Measurements from ENCODE around the gene ZSCAN18. TPM values are rescaled to one million over a fixed set of nuclear protein-coding genes. Genes with fewer than 3 reads are reported as not detected.

The ZSCAN18 gene
- total and polyA plus RNA-seq, 2 donors (not counting 3 experiments of a cell fraction or from before 2014, with no cell fraction given), result 15.8 to 17.3 TPM

DNA sequence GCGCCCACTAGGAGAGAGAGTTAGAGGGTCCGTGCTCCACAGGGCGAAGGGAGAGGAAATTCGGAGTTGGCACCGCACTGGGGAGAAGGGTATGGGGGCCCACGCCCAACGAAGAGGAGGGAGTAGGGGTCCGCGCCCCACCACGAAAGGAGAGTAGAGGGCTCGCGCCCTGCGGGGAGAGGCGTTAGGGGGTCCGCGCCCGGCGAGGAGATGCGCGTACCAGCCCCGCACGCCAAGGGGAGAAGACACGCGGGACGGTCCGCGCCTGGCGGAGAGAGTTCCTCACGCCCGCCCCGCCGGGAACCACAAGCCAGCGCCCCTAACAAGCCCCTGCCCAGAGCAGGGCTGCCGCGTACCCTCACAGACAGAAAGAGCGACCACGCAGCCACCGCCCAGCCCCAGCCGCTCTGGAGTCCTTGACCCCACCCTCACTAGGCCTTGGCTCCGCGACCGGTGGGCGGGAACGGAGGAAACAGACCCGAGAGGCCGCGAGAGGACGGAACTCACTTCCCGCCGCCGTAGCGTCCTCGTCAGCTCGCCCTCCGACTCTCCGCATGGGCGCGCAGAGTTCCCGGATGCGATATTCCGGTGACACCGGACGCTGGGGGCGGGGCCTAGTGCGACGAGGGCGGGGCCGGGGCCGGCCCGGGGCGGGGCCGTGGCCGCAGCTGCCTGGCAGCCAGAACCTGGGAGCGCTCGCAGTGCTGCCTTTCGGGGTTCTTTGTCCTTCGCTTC, 20.0 kb upstream of the ZSCAN18 start:
- DNase-seq (ENCODE audit: low read depth, low spot score) (no peak), FAIRE-seq (no peak)
- H2AFZ ChIP-seq (ENCODE audit: low read depth, low read length), result no peak overlapping the region
- H3K4me2 ChIP-seq (ENCODE audit: insufficient read depth, low read length), result no peak overlapping the region
- H3K27me3 ChIP-seq (ENCODE audit: control insufficient read depth in 2 of 2, insufficient read depth in 2 of 2, low read length in 2 of 2), result no peaks in the 10 kb centered on the region
- dilution Hi-C loops (cut with MboI; ENCODE audit: extremely low pct_ligation_motif_present, low sequenced_read_pairs) (no loop called here), intact Hi-C loops (cut with micrococcal nuclease) (no loop called here)
- H3K27ac ChIP-seq (ENCODE audit: insufficient read depth, low read depth, low read length), result no peak overlapping the region
- H3K4me1 ChIP-seq (ENCODE audit: control insufficient read depth, extremely low read depth, insufficient read depth, low read length), result no peaks in the 10 kb centered on the region
- H3K4me3 ChIP-seq (replicated peaks in 1 of 3; ENCODE audit: insufficient read depth in 1 of 3, low read depth in 1 of 3, low read length in 3 of 3), result no peak overlapping the region
- no peak overlapping the region for H3K9ac ChIP-seq (replicated peaks; ENCODE audit: extremely low read depth, insufficient read depth, low read length)
- no peak for TF ChIP-seq MYC (IDR thresholded peaks at IDR 0.05; ENCODE audit: low read depth, low read length)
- no peak for TF ChIP-seq EZH2 (IDR thresholded peaks at IDR 0.05; ENCODE audit: borderline replicate concordance, low read depth, low read length, severe bottlenecking)
- no peak for TF ChIP-seq FOS (IDR thresholded peaks at IDR 0.05; ENCODE audit: borderline replicate concordance, insufficient read depth, low read length)
- TF ChIP-seq JUN (IDR thresholded peaks at IDR 0.05; ENCODE audit: borderline replicate concordance, insufficient read depth, insufficient read length, low read depth), result no peak
- no peak for TF ChIP-seq GATA2 (IDR thresholded peaks at IDR 0.05; ENCODE audit: insufficient read depth, insufficient read length, low read depth, low read length)
- TF ChIP-seq POLR2AphosphoS5 (IDR thresholded peaks at IDR 0.05; ENCODE audit: insufficient read depth, low read depth, low read length), result no peak
- TF ChIP-seq POLR2A (IDR thresholded peaks at IDR 0.05; ENCODE audit: low read depth, low read length), result no peak
- TF ChIP-seq, protein P1, sequence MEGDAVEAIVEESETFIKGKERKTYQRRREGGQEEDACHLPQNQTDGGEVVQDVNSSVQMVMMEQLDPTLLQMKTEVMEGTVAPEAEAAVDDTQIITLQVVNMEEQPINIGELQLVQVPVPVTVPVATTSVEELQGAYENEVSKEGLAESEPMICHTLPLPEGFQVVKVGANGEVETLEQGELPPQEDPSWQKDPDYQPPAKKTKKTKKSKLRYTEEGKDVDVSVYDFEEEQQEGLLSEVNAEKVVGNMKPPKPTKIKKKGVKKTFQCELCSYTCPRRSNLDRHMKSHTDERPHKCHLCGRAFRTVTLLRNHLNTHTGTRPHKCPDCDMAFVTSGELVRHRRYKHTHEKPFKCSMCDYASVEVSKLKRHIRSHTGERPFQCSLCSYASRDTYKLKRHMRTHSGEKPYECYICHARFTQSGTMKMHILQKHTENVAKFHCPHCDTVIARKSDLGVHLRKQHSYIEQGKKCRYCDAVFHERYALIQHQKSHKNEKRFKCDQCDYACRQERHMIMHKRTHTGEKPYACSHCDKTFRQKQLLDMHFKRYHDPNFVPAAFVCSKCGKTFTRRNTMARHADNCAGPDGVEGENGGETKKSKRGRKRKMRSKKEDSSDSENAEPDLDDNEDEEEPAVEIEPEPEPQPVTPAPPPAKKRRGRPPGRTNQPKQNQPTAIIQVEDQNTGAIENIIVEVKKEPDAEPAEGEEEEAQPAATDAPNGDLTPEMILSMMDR (IDR thresholded peaks at IDR 0.05; ENCODE audit: extremely low read depth in 1 of 2, insufficient read depth in 1 of 2, low read depth in 1 of 2, low read length in 2 of 2), result no peak
- TF ChIP-seq, protein P2, sequence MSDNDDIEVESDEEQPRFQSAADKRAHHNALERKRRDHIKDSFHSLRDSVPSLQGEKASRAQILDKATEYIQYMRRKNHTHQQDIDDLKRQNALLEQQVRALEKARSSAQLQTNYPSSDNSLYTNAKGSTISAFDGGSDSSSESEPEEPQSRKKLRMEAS (IDR thresholded peaks at IDR 0.05; ENCODE audit: insufficient read depth, insufficient read length), result no peak
- no TSS peak for BruUV-seq (replicated peaks)
- ChIA-PET POLR2A (no interaction called here), CTCF (no interaction called here)
- H3K9me3 ChIP-seq (replicated peaks; ENCODE audit: control insufficient read depth, insufficient read depth, low read length), result peaks cover 2% of the 10 kb centered on the region
- no peaks in the 10 kb centered on the region for H3K9me1 ChIP-seq (replicated peaks; ENCODE audit: control insufficient read depth, extremely low read depth, insufficient read depth, low read length)
- H3K36me3 ChIP-seq (ENCODE audit: control insufficient read depth in 2 of 2, extremely low read depth in 1 of 2, insufficient read depth in 2 of 2, low read length in 2 of 2), result no peaks in the 10 kb centered on the region
- H3K79me2 ChIP-seq (ENCODE audit: control insufficient read depth, insufficient read depth, low read length), result no peaks in the 10 kb centered on the region
- no peaks in the 10 kb centered on the region for H4K20me1 ChIP-seq (replicated peaks; ENCODE audit: control insufficient read depth, extremely low read depth, insufficient read depth, low read length)
